Pancreas (tissue), 10 donors: Measurements from ENCODE around the gene ST8SIA6. TPM values are rescaled to one million over a fixed set of nuclear protein-coding genes. Genes with fewer than 3 reads are reported as not detected.
"Not testable (repeated sequence)": the region's sequence is repeated elsewhere in the genome, so short reads cannot be mapped to it uniquely, and the experiment has no call there.

Source experiments
- ATAC-seq, 4 donors: fragments of 200-7000 bp; cut with Tn5 transposase; one replicate each; pipeline versions ENCODE4 v1.8.0 to v1.9.1; 2020; ENCODE audit warnings: mild to moderate bottlenecking in 4 of 4, moderate library complexity in 4 of 4
- DNase-seq, 6 donors: peaks; one replicate each; pipeline ENCODE4 v3.0.0-alpha.2; 2020
- FAIRE-seq: peaks from 2 replicates; lab custom pipeline; 2012; peaks lifted over from hg19 to GRCh38; lab: Jason Lieb, UNC
- H3K27ac ChIP-seq, 4 donors: fragments of 200-600 bp; sonication (generic); 1 replicate in 3 of 4; 2 replicates in 1 of 4; pipeline versions ENCODE4 v1.5.0 to v1.8.0; 2020
- H3K27me3 ChIP-seq, 4 donors: fragments of 200-600 bp; one replicate each; pipeline ENCODE4 v1.8.0; 2021
- H3K36me3 ChIP-seq, 3 donors: fragments of 200-600 bp; sonication (generic) in 1 of 3; one replicate each; pipeline versions ENCODE4 v1.5.0 to v1.8.0; 2020 to 2021
- H3K4me1 ChIP-seq, 3 donors: fragments of 200-600 bp; one replicate each; pipeline ENCODE4 v1.8.0; 2021
- H3K4me3 ChIP-seq, 4 donors: fragments of 200-600 bp; sonication (generic) in 2 of 4; one replicate each; pipeline versions ENCODE4 v1.5.0 to v1.8.0; 2020 to 2021
- H3K9me3 ChIP-seq, 4 donors: fragments of 200-600 bp; one replicate each; pipeline ENCODE4 v1.8.0; 2021
- CTCF ChIP-seq, 4 donors: fragments of 200-600 bp; sonication (generic) in 3 of 4; IDR thresholded peaks; one replicate each; pipeline versions ENCODE4 v1.5.0 to v1.8.0; 2021; ENCODE audit warnings: antibody characterized with exemption in 4 of 4
- WGBS, 2 donors: extraction: QIAGEN DNeasy Blood & Tissue Kit; methylation state at CpG; one replicate each; pipeline ENCODE4 v1.1.7; 2013; 5-methylcytosine and 5-hydroxymethylcytosine counted together
- intact Hi-C, 3 donors: fragments of 100-400 bp; cut with DNase I; formaldehyde crosslinking; loops; one replicate each; pipeline versions ENCODE4 v1.11.1 to v1.14.2; 2022
- polyA plus RNA-seq, 2 donors: library from polyadenylated mRNA; stranded (reverse); fragments of 200-250 nt; gene quantifications; one replicate each; pipeline ENCODE4 v1.2.3, GENCODE V29; 2013
- total RNA-seq, 6 donors: library from RNA; stranded (reverse); fragmentation: NEBNext Ultra II Directional in 4 of 6; extraction: Animal tissue kit (Norgen Biotek cat#: 25700) in 4 of 6; gene quantifications; one replicate each; pipeline versions ENCODE4 v1.2.1 to v1.2.4, GENCODE V29; 2021 to 2023
- donor health status: healthy with polysubstance abuse.
- donor health status: DM: no; HTN: no; CAD: no; lungs with moderate emphysema.
- donor health status: DM: no; HTN: no; CAD: no.
- donor health status: control.
- donor health status: control.
- donor health status: Bipolar disorder and iron deficiency.
- donor health status: DM: yes; HTN: yes; CAD: no.
- donor health status: DM: no; HTN: no; CAD: no.
- donor health status: DM: no; HTN: no; CAD: no.
- donor health status: DM: yes; HTN: yes; CAD: no.

ST8SIA6 gene
- total and polyA plus RNA-seq, 8 donors: 0.08 to 0.15 (median 0.12) TPM; not detected in 4

- peaks cover 0 to 4% (median 0%) of the 10 kb centered on the region in 3 donors for H3K4me1 ChIP-seq
- DNase-seq (no peak), ATAC-seq (no peak), FAIRE-seq (no peak)
- H3K27me3 ChIP-seq: peaks cover 0 to 3% (median 0%) of the 10 kb centered on the region in 4 donors
- no peak overlapping the region for H3K4me3 ChIP-seq
- TF ChIP-seq CTCF (IDR thresholded peaks at IDR 0.05): no peak
- intact Hi-C loops: no loop called here
- H3K36me3 ChIP-seq: no peaks in the 10 kb centered on the region
- no peak overlapping the region for H3K27ac ChIP-seq
- WGBS, 2 donors: 93 to 95% methylated on average over 4 of the region's 4 CpGs
- H3K9me3 ChIP-seq: no peaks in the 10 kb centered on the region
Observed at GRCh38 chr10:17450024-17450423, 4.4 kb downstream of the ST8SIA6 start.

- Histone ChIP-seq H3K4me3 (no peak overlapping the region), H3K27ac (no peak overlapping the region), H3K36me3 (no peaks in the 10 kb centered on the region), H3K27me3 (no peaks in the 10 kb centered on the region), H3K9me3 (no peaks in the 10 kb centered on the region), H3K4me1 (no peaks in the 10 kb centered on the region)
- no peak for TF ChIP-seq CTCF (IDR thresholded peaks at IDR 0.05)
- FAIRE-seq (no peak), DNase-seq (no peak), ATAC-seq (no peak)
- intact Hi-C loops: no loop called here
- 31 to 37% methylated on average over 5 of the region's 5 CpGs for WGBS, 2 donors
Observed at GRCh38 chr10:17445400-17445998, 8.9 kb downstream of the ST8SIA6 start.

GRCh38 chr10:17444388-17444714 is 10.0 kb downstream of the ST8SIA6 start:
- no peak for DNase-seq
- no peak overlapping the region for H3K4me3 ChIP-seq
- intact Hi-C loops: no loop called here
- H3K27me3 ChIP-seq: no peaks in the 10 kb centered on the region
- 65% methylated on average over 2 of the region's 2 CpGs for WGBS, 2 donors
- TF ChIP-seq CTCF (IDR thresholded peaks at IDR 0.05): no peak
- no peak for ATAC-seq
- H3K36me3 ChIP-seq: no peaks in the 10 kb centered on the region
- no peak overlapping the region for H3K27ac ChIP-seq
- H3K9me3 ChIP-seq: no peaks in the 10 kb centered on the region
- no peak for FAIRE-seq
- no peaks in the 10 kb centered on the region for H3K4me1 ChIP-seq

- Histone ChIP-seq H3K27me3 (no peaks in the 10 kb centered on the region), H3K4me3 (no peak overlapping the region), H3K9me3 (no peaks in the 10 kb centered on the region), H3K36me3 (no peaks in the 10 kb centered on the region), H3K27ac (no peak overlapping the region), H3K4me1 (no peaks in the 10 kb centered on the region)
- DNase-seq (no peak), ATAC-seq (no peak), FAIRE-seq (no peak)
- 67 to 75% methylated on average over 11 of the region's 11 CpGs for whole genome bisulfite sequencing, 2 donors
- intact Hi-C loops: no loop called here
- no peak for TF ChIP-seq CTCF (IDR thresholded peaks at IDR 0.05)
Observed at GRCh38 chr10:17443707-17444387, 10.5 kb downstream of the ST8SIA6 start.

- no peak overlapping the region for H3K27ac ChIP-seq
- intact Hi-C loops: loop anchor here in 1 of 3 donors (10.0 kb wide), 1 partner anchor 594 kb away; no protein-coding TSS in a partner anchor
- FAIRE-seq: no peak
Observed at GRCh38 chr10:17438583-17438982, 15.8 kb downstream of the ST8SIA6 start.

GRCh38 chr10:17436578-17436977 is 17.8 kb downstream of the ST8SIA6 start:
- not testable (repeated sequence) for H3K4me1 ChIP-seq, H3K27ac ChIP-seq, ATAC-seq, H3K27me3 ChIP-seq, DNase-seq, H3K9me3 ChIP-seq, H3K36me3 ChIP-seq, H3K4me3 ChIP-seq, FAIRE-seq
- intact Hi-C loops: loop anchor here in 1 of 3 donors (10.0 kb wide), 1 partner anchor 592 kb away; no protein-coding TSS in a partner anchor
- WGBS, 2 donors: 88 to 94% methylated on average over 2 of the region's 2 CpGs

More at GRCh38 chr10:17438583-17438982, 15.8 kb downstream of the ST8SIA6 start:
- Histone ChIP-seq H3K27me3 (no peaks in the 10 kb centered on the region), H3K4me3 (no peak overlapping the region), H3K36me3 (no peaks in the 10 kb centered on the region), H3K4me1 (no peaks in the 10 kb centered on the region), H3K9me3 (no peaks in the 10 kb centered on the region)
- no peak for TF ChIP-seq CTCF (IDR thresholded peaks at IDR 0.05)
- no peak for ATAC-seq
- no peak for DNase-seq
- 54 to 65% methylated on average over 1 of the region's 1 CpG for WGBS, 2 donors
